Measurements from ENCODE around the gene GARIN5A. TPM values are rescaled to one million over a fixed set of nuclear protein-coding genes. Genes with fewer than 3 reads are reported as not detected.
"Not testable (repeated sequence)": the region's sequence is repeated elsewhere in the genome, so short reads cannot be mapped to it uniquely, and the experiment has no call there.

The GARIN5A gene
- total and polyA plus RNA-seq, 2 experiments from 2014 or later: 5.0 to 10.4 TPM

GRCh38 chr19:50476907-50477238 lies 225 bp upstream of the GARIN5A start:
- Histone ChIP-seq H3K9me2 (replicated peaks; ENCODE audit: insufficient read depth) (no peaks in the 10 kb centered on the region), H2AFZ (peak overlapping the region; percentile 87), H3K27ac (peak overlapping the region; percentile 94), H3K36me3 (replicated peaks; ENCODE audit: insufficient read depth, low read depth) (no peaks in the 10 kb centered on the region), H3K79me2 (peaks cover 22% of the 10 kb centered on the region), H3K4me3 (peak overlapping the region; percentile 79), H3K4me2 (peak overlapping the region; percentile 74), H4K20me1 (ENCODE audit: insufficient read depth, poor library complexity, severe bottlenecking) (peaks cover 36% of the 10 kb centered on the region), H3K9me3 (ENCODE audit: low read depth) (no peaks in the 10 kb centered on the region), H3K4me1 (ENCODE audit: insufficient read depth) (peaks cover 6% of the 10 kb centered on the region), H3K27me3 (no peaks in the 10 kb centered on the region)
- no peak for DNase-seq (ENCODE audit: low spot score)
- 23% methylated on average over 20 of the region's 20 CpGs for WGBS (ENCODE audit: low lambda C conversion rate, missing lambda C conversion rate)
- TF ChIP-seq EZH2 (IDR thresholded peaks at IDR 0.05; ENCODE audit: borderline replicate concordance) (no peak), EZH2phosphoT487 (IDR thresholded peaks at IDR 0.05; ENCODE audit: low read depth, severe bottlenecking, unreplicated experiment) (no peak)
- TF ChIP-seq, protein P1, sequence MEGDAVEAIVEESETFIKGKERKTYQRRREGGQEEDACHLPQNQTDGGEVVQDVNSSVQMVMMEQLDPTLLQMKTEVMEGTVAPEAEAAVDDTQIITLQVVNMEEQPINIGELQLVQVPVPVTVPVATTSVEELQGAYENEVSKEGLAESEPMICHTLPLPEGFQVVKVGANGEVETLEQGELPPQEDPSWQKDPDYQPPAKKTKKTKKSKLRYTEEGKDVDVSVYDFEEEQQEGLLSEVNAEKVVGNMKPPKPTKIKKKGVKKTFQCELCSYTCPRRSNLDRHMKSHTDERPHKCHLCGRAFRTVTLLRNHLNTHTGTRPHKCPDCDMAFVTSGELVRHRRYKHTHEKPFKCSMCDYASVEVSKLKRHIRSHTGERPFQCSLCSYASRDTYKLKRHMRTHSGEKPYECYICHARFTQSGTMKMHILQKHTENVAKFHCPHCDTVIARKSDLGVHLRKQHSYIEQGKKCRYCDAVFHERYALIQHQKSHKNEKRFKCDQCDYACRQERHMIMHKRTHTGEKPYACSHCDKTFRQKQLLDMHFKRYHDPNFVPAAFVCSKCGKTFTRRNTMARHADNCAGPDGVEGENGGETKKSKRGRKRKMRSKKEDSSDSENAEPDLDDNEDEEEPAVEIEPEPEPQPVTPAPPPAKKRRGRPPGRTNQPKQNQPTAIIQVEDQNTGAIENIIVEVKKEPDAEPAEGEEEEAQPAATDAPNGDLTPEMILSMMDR (IDR thresholded peaks at IDR 0.05; ENCODE audit: poor library complexity): no peak

- H3K9me2 ChIP-seq (replicated peaks; ENCODE audit: insufficient read depth): no peaks in the 10 kb centered on the region
- 88% methylated on average over 28 of the region's 29 CpGs for WGBS (ENCODE audit: low lambda C conversion rate, missing lambda C conversion rate)
- peaks cover 32% of the 10 kb centered on the region for H4K20me1 ChIP-seq (ENCODE audit: insufficient read depth, poor library complexity, severe bottlenecking)
- no peaks in the 10 kb centered on the region for H3K36me3 ChIP-seq (replicated peaks; ENCODE audit: insufficient read depth, low read depth)
- H3K4me1 ChIP-seq (ENCODE audit: insufficient read depth): peaks cover 6% of the 10 kb centered on the region
- peak overlapping the region; percentile 54 for H3K4me2 ChIP-seq
- H3K27me3 ChIP-seq: no peaks in the 10 kb centered on the region
- H3K27ac ChIP-seq: peak overlapping the region; percentile 54
- no peak for DNase-seq (ENCODE audit: low spot score)
- no peak overlapping the region for H3K4me3 ChIP-seq
- no peaks in the 10 kb centered on the region for H3K9me3 ChIP-seq (ENCODE audit: low read depth)
- TF ChIP-seq, protein P1 (IDR thresholded peaks at IDR 0.05; ENCODE audit: poor library complexity): no peak
- no peak for TF ChIP-seq EZH2 (IDR thresholded peaks at IDR 0.05; ENCODE audit: borderline replicate concordance)
- TF ChIP-seq EZH2phosphoT487 (IDR thresholded peaks at IDR 0.05; ENCODE audit: low read depth, severe bottlenecking, unreplicated experiment): no peak
- peaks cover 22% of the 10 kb centered on the region for H3K79me2 ChIP-seq
- H2AFZ ChIP-seq: peak overlapping the region; percentile 23
These were observed 868 bp downstream of the GARIN5A start for GRCh38 chr19:50475736-50476223.

GRCh38 chr19:50475101-50475568 lies 1.5 kb downstream of the GARIN5A start:
- H3K4me1 ChIP-seq (ENCODE audit: insufficient read depth): peaks cover 6% of the 10 kb centered on the region
- TF ChIP-seq EZH2phosphoT487 (IDR thresholded peaks at IDR 0.05; ENCODE audit: low read depth, severe bottlenecking, unreplicated experiment): no peak
- H3K9me3 ChIP-seq (ENCODE audit: low read depth): no peaks in the 10 kb centered on the region
- H3K4me3 ChIP-seq: no peak overlapping the region
- H3K79me2 ChIP-seq: peaks cover 22% of the 10 kb centered on the region
- no peaks in the 10 kb centered on the region for H3K9me2 ChIP-seq (replicated peaks; ENCODE audit: insufficient read depth)
- no peaks in the 10 kb centered on the region for H3K36me3 ChIP-seq (replicated peaks; ENCODE audit: insufficient read depth, low read depth)
- no peak overlapping the region for H3K27ac ChIP-seq
- no peaks in the 10 kb centered on the region for H3K27me3 ChIP-seq
- no peak overlapping the region for H3K4me2 ChIP-seq
- no peak for DNase-seq (ENCODE audit: low spot score)
- 93% methylated on average over 10 of the region's 12 CpGs for WGBS (ENCODE audit: low lambda C conversion rate, missing lambda C conversion rate)
- no peak overlapping the region for H2AFZ ChIP-seq
- H4K20me1 ChIP-seq (ENCODE audit: insufficient read depth, poor library complexity, severe bottlenecking): peaks cover 30% of the 10 kb centered on the region

- H3K4me2 ChIP-seq; H3K9me3 ChIP-seq (ENCODE audit: low read depth); H3K36me3 ChIP-seq (replicated peaks; ENCODE audit: insufficient read depth, low read depth); H3K27me3 ChIP-seq; H3K4me3 ChIP-seq; H3K27ac ChIP-seq; H3K9me2 ChIP-seq (replicated peaks; ENCODE audit: insufficient read depth); H2AFZ ChIP-seq; DNase-seq (ENCODE audit: low spot score); H3K4me1 ChIP-seq (ENCODE audit: insufficient read depth): not testable (repeated sequence)
- peaks cover 12% of the 10 kb centered on the region for H4K20me1 ChIP-seq (ENCODE audit: insufficient read depth, poor library complexity, severe bottlenecking)
- peaks cover 15% of the 10 kb centered on the region for H3K79me2 ChIP-seq
- 78% methylated on average over 3 of the region's 3 CpGs for WGBS (ENCODE audit: low lambda C conversion rate, missing lambda C conversion rate)
These were observed 3.3 kb downstream of the GARIN5A start for GRCh38 chr19:50473336-50473735.

Measured in hepatocyte (in vitro differentiated cells).